ENCODE measurements around the gene OR1N2. TPM values are rescaled to one million over a fixed set of nuclear protein-coding genes. Genes with fewer than 3 reads are reported as not detected.
"Not testable (repeated sequence)": the region's sequence is repeated elsewhere in the genome, so short reads cannot be mapped to it uniquely, and the experiment has no call there.

Gene OR1N2
- total RNA-seq, 2 experiments from 2014 or later, result not detected

DNA sequence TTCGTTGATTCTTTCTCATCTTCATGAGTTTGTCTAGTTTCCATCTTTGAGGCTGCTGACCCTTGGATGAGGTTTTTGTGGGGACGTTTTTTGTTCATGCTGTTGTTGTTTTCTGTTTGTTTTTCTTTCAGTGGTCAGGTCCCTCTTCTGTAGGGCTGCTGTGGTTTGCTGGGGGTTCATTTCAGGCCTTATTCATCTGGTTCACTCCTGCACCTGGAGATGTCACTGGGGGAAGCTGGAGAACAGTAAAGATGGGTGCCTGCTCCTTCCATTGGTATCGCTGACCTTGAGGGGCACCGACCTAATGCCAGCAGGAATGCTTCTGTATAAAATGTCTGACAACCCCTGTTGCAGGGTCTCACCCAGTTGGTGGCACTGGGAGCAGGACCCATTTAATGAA, 8.5 kb downstream of the OR1N2 start:
- H3K27me3 Mint-ChIP-seq, result peaks cover 27% of the 10 kb centered on the region
- CTCF ChIA-PET, result interaction anchor here (0.5 kb wide), 1 partner anchor 77 kb away, joined by 3 read pairs; no protein-coding TSS in a partner anchor
- H3K4me1 Mint-ChIP-seq, result peaks cover 2% of the 10 kb centered on the region
- no peak overlapping the region for H3K27ac Mint-ChIP-seq
- POLR2A ChIA-PET, result no interaction called here
- no peak for DNase-seq
- peaks cover 13% of the 10 kb centered on the region for H3K9me3 Mint-ChIP-seq
- no peaks in the 10 kb centered on the region for H3K36me3 Mint-ChIP-seq (ENCODE audit: low read depth)
- no peak overlapping the region for H3K4me3 Mint-ChIP-seq

DNA sequence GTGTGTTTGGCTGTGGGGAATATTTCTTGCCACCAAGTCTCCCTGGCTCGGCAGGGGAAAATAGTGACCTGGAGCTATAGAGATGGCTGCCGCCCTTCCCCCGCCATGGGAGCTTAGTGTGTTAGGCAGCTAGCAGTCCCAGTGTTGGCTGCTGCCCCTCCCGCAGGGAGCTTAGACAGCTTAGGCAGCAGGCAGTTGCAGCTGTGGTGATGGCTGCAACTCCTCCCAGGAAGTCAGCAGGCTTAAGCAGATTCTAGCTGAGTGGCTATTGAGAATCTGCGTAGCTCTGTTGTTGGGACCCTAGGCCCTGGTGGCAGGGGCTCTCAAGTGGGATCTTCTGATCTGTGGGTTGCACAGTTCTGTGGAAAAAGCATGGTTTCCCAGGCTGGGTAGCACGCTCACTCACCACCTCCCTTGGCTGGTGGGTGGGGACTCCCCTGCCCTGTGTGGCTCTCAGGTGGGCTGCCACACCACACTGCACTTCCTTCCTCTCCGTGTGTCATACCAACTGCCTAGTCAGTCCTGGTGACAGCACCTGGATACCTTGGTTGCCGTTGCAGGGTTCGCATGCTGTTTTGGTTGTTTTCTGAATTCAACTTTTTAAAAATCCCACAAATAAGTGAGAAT, 9.3 kb downstream of the OR1N2 start:
- Mint-ChIP-seq H3K27me3 (peaks cover 22% of the 10 kb centered on the region), H3K9me3 (peaks cover 13% of the 10 kb centered on the region), H3K36me3 (ENCODE audit: low read depth) (no peaks in the 10 kb centered on the region), H3K4me1 (peaks cover 2% of the 10 kb centered on the region), H3K4me3 (no peak overlapping the region), H3K27ac (no peak overlapping the region)
- DNase-seq, result no peak
- CTCF ChIA-PET, result interaction anchor here (0.5 kb wide), 1 partner anchor 76 kb away, joined by 3 read pairs; no protein-coding TSS in a partner anchor
- POLR2A ChIA-PET, result no interaction called here

DNA sequence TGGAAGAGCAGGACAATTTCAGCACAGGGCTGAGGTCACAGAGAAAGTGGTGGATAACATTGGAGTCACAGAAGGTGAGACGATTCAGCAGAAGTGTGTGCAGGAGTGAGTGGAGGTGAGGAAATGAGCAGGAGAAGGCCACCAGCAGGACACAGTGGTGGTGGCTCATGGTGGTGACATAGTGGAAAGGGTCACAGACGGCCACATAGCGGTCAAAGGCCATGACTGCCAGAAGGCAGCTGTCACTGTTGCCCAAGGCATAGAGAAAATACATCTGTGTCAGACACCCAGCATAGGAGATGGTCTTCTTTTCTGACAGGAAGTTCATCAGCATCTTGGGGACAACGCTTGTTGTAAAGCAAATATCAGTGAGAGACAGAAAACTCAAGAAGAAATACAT, 15.0 kb downstream of the OR1N2 start:
- no peaks in the 10 kb centered on the region for H3K36me3 Mint-ChIP-seq (ENCODE audit: low read depth)
- DNase-seq, result no peak
- no peak overlapping the region for H3K4me3 Mint-ChIP-seq
- peaks cover 7% of the 10 kb centered on the region for H3K4me1 Mint-ChIP-seq
- POLR2A ChIA-PET, result no interaction called here
- CTCF ChIA-PET, result no interaction called here
- peaks cover 5% of the 10 kb centered on the region for H3K27me3 Mint-ChIP-seq
- H3K27ac Mint-ChIP-seq, result no peak overlapping the region
- H3K9me3 Mint-ChIP-seq, result peaks cover 2% of the 10 kb centered on the region

DNA sequence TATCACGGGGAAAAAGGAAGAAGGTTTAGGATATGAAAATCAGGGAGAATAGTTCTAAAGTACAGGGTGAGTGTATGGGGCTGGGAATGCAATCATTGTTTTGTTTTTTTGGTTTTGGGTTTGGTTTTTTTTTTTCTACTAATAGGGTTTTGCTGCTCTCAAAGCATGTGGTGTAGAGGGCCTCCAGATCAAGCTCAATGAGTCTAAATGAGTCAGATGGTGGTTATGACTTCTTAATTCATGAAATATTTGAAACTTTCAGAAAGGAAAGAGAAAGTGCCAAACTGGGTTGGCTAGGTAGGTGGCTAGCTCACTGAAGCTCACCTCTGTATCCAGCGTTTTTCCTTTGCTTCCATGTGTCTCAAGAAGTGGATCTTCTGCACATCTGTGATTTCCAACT, 19.5 kb downstream of the OR1N2 start:
- no peaks in the 10 kb centered on the region for H3K36me3 Mint-ChIP-seq (ENCODE audit: low read depth)
- H3K27me3 Mint-ChIP-seq, result peaks cover 2% of the 10 kb centered on the region
- ChIA-PET CTCF (no interaction called here), POLR2A (interaction anchor here (0.5 to 0.6 kb wide), 2 partner anchors 12 to 17 kb away, joined by 3 to 7 read pairs; no protein-coding TSS in a partner anchor)
- no peak for DNase-seq
- H3K4me1 Mint-ChIP-seq, result peaks cover 7% of the 10 kb centered on the region
- no peak overlapping the region for H3K4me3 Mint-ChIP-seq
- H3K9me3 Mint-ChIP-seq, result no peaks in the 10 kb centered on the region
- H3K27ac Mint-ChIP-seq, result no peak overlapping the region

DNA sequence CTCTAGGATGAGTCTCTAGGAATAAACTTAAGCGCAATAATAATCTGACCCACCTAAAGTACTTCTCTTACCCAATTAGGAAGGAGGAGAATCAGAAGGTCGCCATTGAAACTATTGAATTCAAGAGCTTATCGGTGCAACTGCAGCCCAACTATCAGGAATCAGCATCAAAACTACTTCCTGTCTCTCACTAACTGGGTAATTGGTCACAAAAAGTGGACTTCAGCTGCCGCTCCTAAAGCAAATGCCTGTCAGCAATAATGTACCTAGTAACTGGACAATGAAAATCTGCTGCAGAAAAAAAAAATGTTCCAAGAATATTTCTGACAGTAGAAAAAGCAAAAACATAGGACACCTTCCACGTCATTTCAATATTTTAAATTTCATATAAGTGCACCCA, 27.0 kb downstream of the OR1N2 start:
- Mint-ChIP-seq H3K27me3 (peaks cover 1% of the 10 kb centered on the region), H3K4me3 (no peak overlapping the region), H3K9me3 (no peaks in the 10 kb centered on the region), H3K4me1 (no peaks in the 10 kb centered on the region), H3K27ac (no peak overlapping the region), H3K36me3 (ENCODE audit: low read depth) (no peaks in the 10 kb centered on the region)
- no peak for DNase-seq
- ChIA-PET CTCF (no interaction called here), POLR2A (no interaction called here)

DNA sequence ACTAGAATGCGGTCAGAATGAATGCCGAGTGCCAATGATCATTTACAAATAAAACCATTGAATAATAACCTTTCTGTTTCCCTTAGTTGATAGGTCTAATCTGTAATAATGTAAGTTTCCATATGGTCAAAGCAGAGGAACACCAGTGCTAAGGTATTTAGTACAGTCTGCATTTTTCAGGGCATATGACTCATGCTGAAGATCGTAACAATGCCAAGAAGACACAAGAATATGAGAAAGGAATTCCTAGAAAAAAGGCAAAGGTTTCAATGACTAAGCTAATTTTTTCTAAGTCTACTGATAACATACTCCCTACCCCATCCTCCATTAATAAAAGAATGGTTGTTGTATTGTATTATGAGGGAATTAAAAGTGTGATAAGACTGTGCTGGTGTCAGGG, 27.4 kb downstream of the OR1N2 start:
- POLR2A ChIA-PET, result no interaction called here
- Mint-ChIP-seq H3K9me3 (no peaks in the 10 kb centered on the region), H3K4me1 (no peaks in the 10 kb centered on the region), H3K27me3 (peaks cover 3% of the 10 kb centered on the region), H3K4me3 (no peak overlapping the region), H3K36me3 (ENCODE audit: low read depth) (no peaks in the 10 kb centered on the region), H3K27ac (no peak overlapping the region)
- no peak for DNase-seq
- CTCF ChIA-PET, result no interaction called here

DNA sequence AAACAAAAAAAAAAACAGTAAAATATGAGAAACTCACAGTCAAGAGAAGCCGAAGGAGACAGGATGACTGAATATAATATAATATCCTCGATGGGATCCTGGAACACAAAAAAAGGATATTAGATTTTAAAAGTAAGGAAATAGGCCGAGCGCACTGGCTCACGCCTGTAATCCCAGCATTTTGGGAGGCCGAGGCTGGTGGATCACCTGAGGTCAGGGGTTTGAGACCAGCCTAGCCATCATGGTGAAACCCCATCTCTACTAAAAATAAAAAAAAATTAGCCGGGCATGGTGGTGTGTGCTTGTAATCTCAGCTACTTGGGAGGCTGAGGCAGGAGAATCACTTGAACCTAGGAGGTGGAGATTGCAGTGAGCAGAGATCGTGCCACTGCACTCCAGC, 30.4 kb downstream of the OR1N2 start, which contains the start of gene OR1L8:
TSS of gene OR1L8 (minus strand) at position 101 of the 400 bp plus-strand sequence. CDS start 14,907 bp downstream, outside the sequence.
- H3K4me3 Mint-ChIP-seq; DNase-seq; H3K36me3 Mint-ChIP-seq (ENCODE audit: low read depth); POLR2A ChIA-PET; H3K4me1 Mint-ChIP-seq; H3K27ac Mint-ChIP-seq; H3K9me3 Mint-ChIP-seq; H3K27me3 Mint-ChIP-seq; CTCF ChIA-PET: not testable (repeated sequence)

Other genes starting within 250 kb of the OR1N2 start
- not detected for gene PTGS1, start 182.1 kb upstream of the OR1N2 start, total RNA-seq
- not detected for gene OR1J1, start 75.2 kb upstream of the OR1N2 start, total RNA-seq
- not detected for gene OR1J2, start 42.3 kb upstream of the OR1N2 start, total RNA-seq
- gene OR1J4, start 34.0 kb upstream of the OR1N2 start, total RNA-seq, result not detected
- gene OR1N1, start 25.8 kb upstream of the OR1N2 start, total RNA-seq, result not detected
- gene OR1L8, start 30.3 kb downstream of the OR1N2 start, total RNA-seq, result not detected
- gene OR1Q1, start 61.6 kb downstream of the OR1N2 start, total RNA-seq, result not detected
- under 1 TPM in 1 of 2 experiments, not detected in 1; 0.21 TPM for gene OR1B1, start 104.5 kb downstream of the OR1N2 start, total RNA-seq
- not detected for gene OR1L1, start 108.6 kb downstream of the OR1N2 start, total RNA-seq
- not detected for gene OR1L3, start 122.0 kb downstream of the OR1N2 start, total RNA-seq
- not detected for gene OR1L4, start 170.9 kb downstream of the OR1N2 start, total RNA-seq
- gene OR1L6, start 189.2 kb downstream of the OR1N2 start, total RNA-seq, result not detected
- gene OR5C1, start 235.8 kb downstream of the OR1N2 start, total RNA-seq, result not detected
- not detected for gene OR1K1, start 247.0 kb downstream of the OR1N2 start, total RNA-seq